ENCODE measurements around the gene KYAT1.
"Not testable (repeated sequence)": the region's sequence is repeated elsewhere in the genome, so short reads cannot be mapped to it uniquely, and the experiment has no call there.

KYAT1 gene

GRCh38 chr9:128885376-128885775 lies 3.6 kb upstream of the KYAT1 start:
- no peak for DNase-seq (ENCODE audit: low read depth)

- no peak for DNase-seq (ENCODE audit: low read depth)
Observed at GRCh38 chr9:128884164-128884563, 2.4 kb upstream of the KYAT1 start.

DNA sequence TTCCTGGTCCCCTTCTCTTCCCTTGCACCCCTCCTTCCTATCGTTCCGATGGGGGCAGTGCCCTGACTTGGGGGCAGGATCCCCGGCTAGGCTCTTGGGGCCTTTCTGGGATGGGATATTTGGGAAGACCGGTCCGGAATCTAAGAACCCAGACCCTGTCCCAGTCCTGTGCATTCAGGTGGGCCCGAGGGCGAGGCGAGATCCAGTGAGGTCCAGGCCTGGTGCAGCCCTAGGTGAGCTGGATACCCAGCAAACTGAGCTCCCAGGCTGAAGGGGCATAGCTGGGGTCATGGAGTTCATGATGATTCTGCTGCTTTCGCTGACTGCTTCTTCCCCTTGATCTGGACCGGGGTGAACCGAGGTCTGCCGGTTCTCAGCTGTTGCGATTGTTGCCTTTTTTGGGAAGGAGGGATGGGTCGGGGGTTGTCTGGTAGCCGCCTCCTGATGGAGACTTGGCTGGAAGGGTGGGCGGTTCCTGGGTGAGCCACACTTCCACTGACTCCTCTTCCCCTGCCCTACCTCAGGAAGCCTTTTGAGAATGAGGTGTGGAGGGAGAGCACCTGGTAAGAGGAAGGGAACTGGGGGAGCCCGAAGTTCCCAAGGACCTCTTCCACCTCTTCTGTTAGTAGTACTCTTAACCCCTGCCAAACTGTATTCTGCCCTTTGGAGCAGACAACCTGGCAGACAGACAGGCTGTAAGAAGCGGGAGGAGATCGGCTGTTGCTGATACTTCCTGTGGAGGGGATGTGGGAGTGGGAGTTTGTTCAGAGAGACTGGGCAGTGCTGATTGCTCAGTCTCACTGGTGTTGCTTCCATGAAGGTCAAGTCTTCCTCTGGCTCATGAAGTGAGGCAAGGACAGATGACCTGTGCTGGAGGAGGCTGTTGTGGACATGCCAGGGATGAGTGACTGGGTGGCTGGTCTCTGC lies 1.2 kb upstream of the KYAT1 start:
- no peak for DNase-seq (ENCODE audit: low read depth)

DNA sequence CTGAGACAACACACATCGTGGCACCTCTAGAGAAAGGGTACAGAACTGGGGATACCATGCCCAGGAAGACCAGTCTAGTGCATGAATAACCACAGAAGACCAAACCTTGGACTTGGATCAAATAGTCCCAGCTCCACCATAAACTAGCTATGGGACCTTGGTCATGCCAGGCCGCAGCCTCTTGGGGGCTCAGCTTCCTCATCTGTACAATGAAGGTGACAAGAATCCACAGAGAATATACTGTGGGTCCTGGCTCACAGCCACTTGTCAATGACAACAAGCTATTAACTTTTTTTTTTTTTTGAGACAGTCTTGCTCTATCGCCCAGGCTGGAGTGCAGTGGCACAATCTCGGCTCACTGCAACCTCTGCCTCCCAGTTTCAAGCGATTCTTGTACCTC lies 3.9 kb downstream of the KYAT1 start:
- no peak for DNase-seq (ENCODE audit: low read depth)

DNA sequence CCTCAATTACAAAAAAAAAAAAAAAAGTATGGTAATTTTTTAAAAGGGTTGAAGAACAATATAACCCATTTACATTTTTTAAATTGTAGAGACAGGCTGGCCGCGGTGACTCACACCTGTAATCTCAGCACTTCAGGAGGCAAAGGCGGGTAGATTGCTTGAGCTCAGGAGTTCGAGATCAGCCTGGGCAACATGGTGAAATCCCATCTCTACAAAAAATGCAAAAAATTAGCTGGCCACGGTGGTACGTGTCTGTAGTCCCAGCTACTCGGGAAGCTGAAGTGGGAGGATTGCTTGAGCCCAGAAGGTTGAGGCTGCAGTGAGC lies 10.8 kb downstream of the KYAT1 start:
- DNase-seq (ENCODE audit: low read depth) = not testable (repeated sequence)

GRCh38 chr9:128870128-128870940 lies 11.4 kb downstream of the KYAT1 start:
- no peak for DNase-seq (ENCODE audit: low read depth)

- DNase-seq (ENCODE audit: low read depth) = peak; percentile 76
Observed at GRCh38 chr9:128863647-128864046, 18.1 kb downstream of the KYAT1 start.

- no peak for DNase-seq (ENCODE audit: low read depth)
Observed at GRCh38 chr9:128862401-128862851, 19.3 kb downstream of the KYAT1 start.

DNA sequence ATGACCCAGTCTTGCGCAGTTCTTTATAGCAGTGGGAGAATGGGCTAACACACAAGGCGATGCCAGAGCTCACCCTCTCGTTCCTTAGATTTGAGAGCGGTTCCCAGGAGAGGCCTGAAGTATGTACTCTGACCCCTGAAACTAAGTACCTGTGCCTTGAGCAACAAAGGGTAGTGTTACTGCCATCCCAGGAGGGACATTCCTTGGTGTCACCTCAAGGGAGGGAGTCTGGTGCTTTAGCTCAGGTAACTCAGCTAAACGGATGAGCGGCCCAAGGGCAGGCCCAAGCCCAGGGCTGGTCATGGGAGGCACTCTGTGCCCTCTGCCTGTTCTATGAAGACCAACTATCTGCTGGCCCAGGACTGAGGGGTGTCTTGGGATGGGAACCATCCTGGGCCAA lies 20.2 kb downstream of the KYAT1 start:
- no peak for DNase-seq (ENCODE audit: low read depth)

- DNase-seq (ENCODE audit: low read depth) = no peak
Observed at GRCh38 chr9:128860937-128861336, 20.8 kb downstream of the KYAT1 start.

DNA sequence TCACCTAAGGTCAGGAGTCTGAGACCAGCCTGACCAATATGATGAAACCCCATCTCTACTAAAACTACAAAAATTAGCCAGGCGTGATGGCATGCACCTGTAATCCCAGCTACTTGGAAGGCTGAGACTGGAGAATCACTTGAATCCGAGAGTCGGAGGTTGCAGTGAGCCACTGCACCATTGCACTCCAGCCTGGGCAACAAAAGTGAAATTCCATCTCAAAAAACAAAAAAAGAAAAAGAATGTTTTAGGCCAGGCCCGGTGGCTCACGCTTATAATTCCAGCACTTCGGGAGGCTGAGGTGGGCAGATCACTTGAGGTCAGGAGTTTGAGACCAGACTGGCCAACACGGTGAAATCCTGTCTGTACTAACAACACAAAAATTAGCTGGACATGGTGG lies 23.3 kb downstream of the KYAT1 start:
- not testable (repeated sequence) for DNase-seq (ENCODE audit: low read depth)

DNA sequence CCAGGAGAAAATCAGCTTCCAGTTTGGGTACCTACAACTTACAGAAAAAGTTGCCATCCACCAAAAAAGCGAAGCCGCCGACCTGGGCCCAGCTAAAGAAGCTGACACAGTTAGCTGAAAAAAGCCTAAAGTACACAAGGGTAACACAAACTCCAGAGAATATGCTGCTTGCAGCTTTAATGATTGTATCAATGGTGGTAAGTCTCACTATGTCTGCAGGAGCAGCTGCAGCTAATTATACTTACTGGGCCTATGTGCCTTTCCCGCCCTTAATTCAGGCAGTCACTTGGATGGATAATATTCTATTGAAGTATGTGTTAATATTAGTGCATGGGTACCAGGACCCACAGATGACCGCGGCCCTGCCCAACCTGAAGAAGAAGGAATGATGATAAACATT lies 27.3 kb downstream of the KYAT1 start:
- not testable (repeated sequence) for DNase-seq (ENCODE audit: low read depth)

GRCh38 chr9:128852646-128853045 lies 29.1 kb downstream of the KYAT1 start:
- not testable (repeated sequence) for DNase-seq (ENCODE audit: low read depth)

DNA sequence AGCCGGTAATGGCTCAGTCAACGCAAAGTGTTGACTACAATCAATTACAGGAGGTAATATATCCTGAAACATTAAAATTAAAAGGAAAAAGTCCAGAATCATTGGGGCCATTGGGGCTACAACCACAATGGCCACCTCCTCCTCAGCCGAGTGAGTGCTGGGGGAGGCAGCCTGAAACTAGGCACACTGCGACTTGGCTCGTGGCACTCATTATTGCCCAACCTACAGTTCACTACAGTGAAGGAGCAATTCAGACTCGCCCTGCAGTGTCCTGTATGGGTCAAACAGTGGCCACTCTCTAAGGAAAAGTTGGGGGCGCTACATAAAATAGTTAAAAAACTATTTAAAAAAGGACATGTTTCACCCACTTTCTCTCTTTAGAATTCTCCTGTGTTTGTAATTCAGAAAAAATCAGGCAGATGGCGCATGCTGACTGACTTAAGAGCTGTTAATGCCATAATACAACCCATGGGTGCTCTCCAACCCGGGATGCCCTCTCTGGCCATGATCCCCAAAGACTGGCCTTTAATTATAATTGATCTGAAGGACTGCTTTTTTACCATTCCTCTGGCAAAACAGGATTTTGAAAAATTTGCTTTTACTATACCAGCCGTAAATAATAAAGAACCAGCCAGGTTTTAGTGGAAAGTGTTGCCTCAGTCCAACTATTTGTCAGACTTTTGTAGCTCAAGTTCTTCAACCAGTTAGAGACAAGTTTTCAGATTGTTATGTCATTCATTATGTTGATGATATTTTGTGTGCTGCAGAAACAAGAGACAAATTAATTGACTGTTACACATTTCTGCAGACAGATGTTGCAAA lies 29.8 kb downstream of the KYAT1 start:
- DNase-seq (ENCODE audit: low read depth) = not testable (repeated sequence)

DNA sequence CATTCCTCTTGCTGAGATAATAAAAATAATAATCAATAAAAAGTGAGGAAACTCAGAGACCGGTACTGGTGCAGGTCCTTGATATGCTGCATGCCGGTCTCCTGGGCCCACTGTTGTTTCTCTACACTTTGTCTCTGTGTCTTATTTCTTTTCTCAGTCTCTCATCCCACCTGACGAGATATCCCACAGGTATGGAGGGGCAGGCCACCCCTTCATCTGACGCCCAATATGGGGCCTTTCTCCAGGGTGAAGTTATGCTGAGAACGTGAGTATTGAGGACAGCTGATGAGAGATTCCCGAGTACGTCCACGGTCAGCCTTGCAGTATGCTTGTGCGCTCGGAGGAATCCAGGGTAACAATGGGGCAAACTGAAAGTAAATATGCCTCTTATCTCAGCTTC lies 30.7 kb downstream of the KYAT1 start:
- DNase-seq (ENCODE audit: low read depth) = not testable (repeated sequence)

GRCh38 chr9:128847803-128848202 lies 33.9 kb downstream of the KYAT1 start:
- DNase-seq (ENCODE audit: low read depth) = no peak

- DNase-seq (ENCODE audit: low read depth) = no peak
Observed at GRCh38 chr9:128846680-128847030, 35.1 kb downstream of the KYAT1 start.

GRCh38 chr9:128845186-128845931 lies 36.4 kb downstream of the KYAT1 start:
- no peak for DNase-seq (ENCODE audit: low read depth)

- DNase-seq (ENCODE audit: low read depth) = not testable (repeated sequence)
Observed at GRCh38 chr9:128843171-128843570, 38.6 kb downstream of the KYAT1 start.

DNA sequence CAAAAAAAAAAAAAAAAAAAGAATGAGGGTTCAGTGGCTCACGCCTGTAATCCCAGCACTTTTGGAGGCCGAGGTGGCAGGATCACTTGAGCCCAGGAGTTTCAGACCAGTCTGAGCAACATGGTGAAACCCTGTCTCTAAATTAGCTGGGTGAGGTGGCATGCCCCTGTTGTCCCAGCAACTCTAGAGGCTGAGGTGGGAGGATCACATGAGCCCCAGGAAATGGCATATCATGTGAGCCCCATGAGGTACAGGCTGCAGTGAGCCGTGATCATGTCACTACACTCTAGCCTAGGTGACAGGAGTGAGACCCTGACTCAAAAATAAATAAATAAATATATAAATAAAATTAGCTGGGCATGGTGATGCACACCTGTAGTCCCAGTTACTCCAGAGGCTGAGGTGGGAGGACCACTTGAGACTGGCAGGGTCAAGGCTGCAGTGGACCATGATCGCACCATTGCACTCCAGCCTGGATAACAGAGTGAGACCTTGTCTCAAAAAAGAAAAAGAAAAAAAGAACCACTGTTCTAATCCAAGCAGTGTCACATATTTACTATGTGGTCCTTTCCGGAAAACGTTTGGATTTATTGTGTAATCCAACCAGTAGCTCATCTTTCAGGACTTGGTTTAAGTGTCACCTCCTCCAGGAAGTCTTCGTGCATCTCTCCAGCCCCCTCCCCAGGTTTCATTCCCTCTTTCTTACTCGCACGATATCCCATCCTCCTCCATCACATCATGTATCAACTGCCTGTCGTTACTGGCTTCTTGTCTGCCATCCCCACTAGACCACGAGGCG lies 39.9 kb downstream of the KYAT1 start:
- no peak for DNase-seq (ENCODE audit: low read depth)

- no peak for DNase-seq (ENCODE audit: low read depth)
Observed at GRCh38 chr9:128840524-128840923, 41.2 kb downstream of the KYAT1 start.
